SU-DHL-6 (cell line): Measurements from ENCODE around the gene EDNRA.

Source experiments
- H2AFZ ChIP-seq: fragments of 200-600 bp; sonication (generic); 2 replicates; pipeline ENCODE4 v1.6.1; 2014; ENCODE audit warnings: low read depth, mild to moderate bottlenecking, moderate library complexity, mixed read lengths, antibody characterized with exemption, low read length; ENCODE audit not compliant: severe bottlenecking
- H3F3A ChIP-seq: fragments of 200-600 bp; shearing (Covaris generic); 2 replicates; pipeline ENCODE4 v1.6.0; 2016; ENCODE audit warnings: antibody characterized with exemption, mild to moderate bottlenecking; ENCODE audit not compliant: insufficient read depth
- H3K27ac ChIP-seq: fragments of 200-600 bp; sonication (generic); 2 replicates; pipeline ENCODE4 v1.5.1; 2016; ENCODE audit warnings: low read depth, mild to moderate bottlenecking, low read length, moderate library complexity, mixed read lengths
- H3K27me3 ChIP-seq: fragments of 200-600 bp; sonication (generic), shearing (Covaris generic); 2 replicates; pipeline ENCODE4 v1.6.0; 2014; ENCODE audit warnings: mild to moderate bottlenecking, low read length
- H3K36me3 ChIP-seq: fragments of 200-600 bp; sonication (generic); 2 replicates; pipeline ENCODE4 v1.6.1; 2014; ENCODE audit warnings: mild to moderate bottlenecking, low read length, mixed read lengths
- H3K4me2 ChIP-seq: fragments of 300-600, 200-600 bp; shearing (Covaris generic), sonication (generic); 2 replicates; pipeline ENCODE4 v1.6.0; 2014; ENCODE audit warnings: low read length, low read depth, mild to moderate bottlenecking; ENCODE audit not compliant: poor library complexity, severe bottlenecking
- H3K4me3 ChIP-seq: fragments of 200-600 bp; sonication (generic); 2 replicates; pipeline ENCODE4 v1.5.1; 2014; ENCODE audit warnings: antibody characterized with exemption, low read length, mild to moderate bottlenecking, mixed read lengths; ENCODE audit not compliant: insufficient read depth, poor library complexity, severe bottlenecking
- H3K79me2 ChIP-seq: fragments of 200-600 bp; sonication (generic); 2 replicates; pipeline ENCODE4 v1.6.1; 2014; ENCODE audit warnings: mild to moderate bottlenecking, low read length, moderate library complexity; ENCODE audit not compliant: insufficient read depth
- H3K9ac ChIP-seq: fragments of 200-600 bp; sonication (generic); 2 replicates; pipeline ENCODE4 v1.7.0; 2014; ENCODE audit warnings: mild to moderate bottlenecking, low read length
- H3K9me2 ChIP-seq: fragments of 200-600 bp; sonication (generic); replicated peaks from 2 replicates; pipeline ENCODE4 v1.6.1; 2014; ENCODE audit warnings: low read length; ENCODE audit not compliant: insufficient read depth
- H3K9me3 ChIP-seq: fragments of 200-600 bp; sonication (generic); 2 replicates; pipeline ENCODE4 v1.6.1; 2014; ENCODE audit warnings: low read length, mixed read lengths; ENCODE audit not compliant: insufficient read depth
- H4K20me1 ChIP-seq: fragments of 200-600 bp; sonication (generic); 2 replicates; pipeline ENCODE4 v1.6.1; 2014; ENCODE audit warnings: low read depth, mild to moderate bottlenecking, antibody characterized with exemption, low read length, moderate library complexity, mixed read lengths
- EZH2phosphoT487 ChIP-seq: fragments of 200-600 bp; sonication (generic), shearing (Covaris generic); conservative IDR thresholded peaks from 2 replicates; pipeline ENCODE4 v1.6.1; 2018; ENCODE audit warnings: mild to moderate bottlenecking, antibody characterized with exemption, low read length, moderate library complexity, mixed read lengths
- TF ChIP-seq, protein P1 (sequence below): fragments of 200-600 bp; sonication (generic); IDR thresholded peaks from one replicate; pipeline ENCODE4 v1.5.1; 2017; ENCODE audit warnings: antibody characterized with exemption, mild to moderate bottlenecking, low read length, moderate library complexity; ENCODE audit not compliant: insufficient read depth, poor library complexity, severe bottlenecking

Gene EDNRA

GRCh38 chr4:147550626-147551246 lies 69.8 kb downstream of the EDNRA start:
- Histone ChIP-seq H3K4me3 (no peak overlapping the region), H2AFZ (no peak overlapping the region), H3K79me2 (no peaks in the 10 kb centered on the region), H3K9ac (no peak overlapping the region), H3K27ac (no peak overlapping the region), H3K9me3 (no peaks in the 10 kb centered on the region), H3K4me2 (no peak overlapping the region), H3K36me3 (no peaks in the 10 kb centered on the region), H3F3A (no peaks in the 10 kb centered on the region), H3K9me2 (no peaks in the 10 kb centered on the region), H4K20me1 (no peaks in the 10 kb centered on the region), H3K27me3 (no peaks in the 10 kb centered on the region)
- TF ChIP-seq, protein P1, sequence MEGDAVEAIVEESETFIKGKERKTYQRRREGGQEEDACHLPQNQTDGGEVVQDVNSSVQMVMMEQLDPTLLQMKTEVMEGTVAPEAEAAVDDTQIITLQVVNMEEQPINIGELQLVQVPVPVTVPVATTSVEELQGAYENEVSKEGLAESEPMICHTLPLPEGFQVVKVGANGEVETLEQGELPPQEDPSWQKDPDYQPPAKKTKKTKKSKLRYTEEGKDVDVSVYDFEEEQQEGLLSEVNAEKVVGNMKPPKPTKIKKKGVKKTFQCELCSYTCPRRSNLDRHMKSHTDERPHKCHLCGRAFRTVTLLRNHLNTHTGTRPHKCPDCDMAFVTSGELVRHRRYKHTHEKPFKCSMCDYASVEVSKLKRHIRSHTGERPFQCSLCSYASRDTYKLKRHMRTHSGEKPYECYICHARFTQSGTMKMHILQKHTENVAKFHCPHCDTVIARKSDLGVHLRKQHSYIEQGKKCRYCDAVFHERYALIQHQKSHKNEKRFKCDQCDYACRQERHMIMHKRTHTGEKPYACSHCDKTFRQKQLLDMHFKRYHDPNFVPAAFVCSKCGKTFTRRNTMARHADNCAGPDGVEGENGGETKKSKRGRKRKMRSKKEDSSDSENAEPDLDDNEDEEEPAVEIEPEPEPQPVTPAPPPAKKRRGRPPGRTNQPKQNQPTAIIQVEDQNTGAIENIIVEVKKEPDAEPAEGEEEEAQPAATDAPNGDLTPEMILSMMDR = no peak
- no peak for TF ChIP-seq EZH2phosphoT487

DNA sequence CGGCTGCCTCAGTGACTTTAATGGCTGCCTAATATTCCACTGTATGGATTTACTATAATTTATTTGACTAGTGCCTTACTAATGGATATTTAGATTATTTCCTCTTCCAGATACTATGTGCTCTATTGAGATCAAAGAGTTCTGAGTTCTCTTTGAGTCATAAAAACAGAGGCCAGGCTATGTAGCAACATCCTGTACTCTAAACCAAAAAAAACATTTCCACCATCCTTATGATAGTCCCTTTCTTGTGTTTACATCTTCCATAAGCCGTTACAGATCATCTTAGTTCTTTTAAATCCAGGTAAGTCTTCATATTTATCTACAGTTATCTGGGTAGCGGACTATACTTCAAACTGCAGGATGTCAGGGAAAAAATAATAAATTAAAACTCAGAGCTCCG lies 79.7 kb downstream of the EDNRA start:
- Histone ChIP-seq H3K9me2 (no peaks in the 10 kb centered on the region), H3K27me3 (no peaks in the 10 kb centered on the region), H3K9me3 (no peaks in the 10 kb centered on the region), H2AFZ (no peak overlapping the region), H3K79me2 (no peaks in the 10 kb centered on the region), H3K27ac (no peak overlapping the region), H3F3A (no peaks in the 10 kb centered on the region), H3K4me2 (no peak overlapping the region), H3K36me3 (no peaks in the 10 kb centered on the region), H3K4me3 (no peak overlapping the region), H3K9ac (no peak overlapping the region), H4K20me1 (no peaks in the 10 kb centered on the region)
- TF ChIP-seq, protein P1 = no peak
- TF ChIP-seq EZH2phosphoT487 = no peak

DNA sequence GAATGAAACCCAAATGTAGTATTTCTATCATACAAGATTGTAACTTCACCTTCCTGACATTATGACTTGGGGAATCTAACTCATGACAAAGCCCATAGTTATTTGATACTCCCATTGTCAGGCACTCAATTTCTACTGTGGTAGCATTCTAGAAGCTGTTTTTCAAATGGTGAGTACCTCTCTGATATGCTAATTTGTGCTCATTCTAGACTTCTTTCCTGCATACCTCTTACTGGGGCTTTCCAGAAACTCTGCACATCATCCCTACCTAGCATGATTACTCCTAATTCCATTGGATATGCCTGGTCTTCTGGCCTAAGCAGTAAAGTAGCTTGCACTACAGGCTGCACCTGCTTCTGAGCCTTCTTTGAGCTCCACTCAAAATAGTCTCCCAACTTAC lies 85.9 kb downstream of the EDNRA start:
- Histone ChIP-seq H3K4me2 (no peak overlapping the region), H2AFZ (no peak overlapping the region), H3K36me3 (no peaks in the 10 kb centered on the region), H3F3A (no peaks in the 10 kb centered on the region), H3K9me2 (no peaks in the 10 kb centered on the region), H3K27me3 (no peaks in the 10 kb centered on the region), H3K27ac (no peak overlapping the region), H4K20me1 (no peaks in the 10 kb centered on the region), H3K9ac (no peak overlapping the region), H3K79me2 (no peaks in the 10 kb centered on the region), H3K4me3 (no peak overlapping the region), H3K9me3 (no peaks in the 10 kb centered on the region)
- TF ChIP-seq EZH2phosphoT487 = no peak
- TF ChIP-seq, protein P1 = no peak
